HCT116 (cell line): ENCODE results near the gene MTA3. TPM values are rescaled to one million over a fixed set of nuclear protein-coding genes. Genes with fewer than 3 reads are reported as not detected.

Experiments
- ATAC-seq: fragments of 200-7000 bp; cut with Tn5 transposase; 2 replicates; pipeline ENCODE4 v1.9.1; 2020; ENCODE audit warnings: mild to moderate bottlenecking, moderate library complexity
- BruUV-seq: library from RNA; stranded (reverse); fragments of 400-500 nt; replicated peaks from 2 replicates; lab custom pipeline; 2021; lab: Mats Ljungman, UMichigan
- CTCF ChIA-PET: fragments of 300-600 bp; sonication (Branson Sonifier 250); formaldehyde crosslinking; loops from one replicate; lab custom pipeline; 2021; ENCODE audit warnings: antibody characterized with exemption; lab: Charles Lee
- POLR2A ChIA-PET: fragments of 300-600, 350-600 bp; sonication (Branson Sonifier 250); formaldehyde crosslinking; loops from one replicate; lab custom pipeline; 2021; ENCODE audit warnings: antibody characterized with exemption; lab: Charles Lee
- RAD21 ChIA-PET, 2 experiments: fragments of 300-600 bp; sonication (Branson Sonifier 250); formaldehyde crosslinking; loops; one replicate each; lab custom pipeline; 2023; ENCODE audit warnings: low total read pairs in 2 of 2; ENCODE audit not compliant: uncharacterized antibody in 2 of 2, unreplicated experiment in 2 of 2, low non-redundant PET in 1 of 2; lab: Charles Lee
- DNase-seq: peaks from one replicate; pipeline ENCODE4 v3.0.0-alpha.2; 2010; ENCODE audit warnings: low read depth, low spot score
- H2AFZ ChIP-seq: fragments of 200-600 bp; shearing (Covaris generic), sonication (generic); 2 replicates; pipeline ENCODE4 v1.6.1; 2017; ENCODE audit warnings: low read depth, mixed run types, mixed read lengths, antibody characterized with exemption, low read length; ENCODE audit not compliant: poor library complexity, severe bottlenecking
- H3K27ac ChIP-seq: 2 replicates; pipeline ENCODE4 v1.5.1; 2012; ENCODE audit warnings: low read depth, low read length
- H3K27me3 ChIP-seq: fragments of 200-600 bp; sonication (generic); 2 replicates; pipeline ENCODE4 v1.6.1; 2016; ENCODE audit warnings: mixed run types, low read length, mixed read lengths; ENCODE audit not compliant: insufficient read depth
- H3K36me3 ChIP-seq, 2 experiments: fragments of 200-500 bp in 1 of 2; fragments of 200-600 bp in 1 of 2; sonication (Bioruptor generic) in 1 of 2; sonication (generic) in 1 of 2; 2 replicates each; pipeline versions ENCODE4 v1.5.1 to v1.6.1; 2014 to 2016; ENCODE audit warnings: low read length in 2 of 2, inconsistent platforms in 1 of 2, mixed read lengths in 1 of 2, mixed run types in 1 of 2; ENCODE audit not compliant: insufficient read depth in 2 of 2, control insufficient read depth in 1 of 2
- H3K4me1 ChIP-seq, 2 experiments: fragments of 200-600 bp in 1 of 2; sonication (generic) in 1 of 2; 2 replicates each; pipeline versions ENCODE4 v1.5.1 to v1.6.1; 2012 to 2017; ENCODE audit warnings: low read length in 2 of 2, inconsistent platforms in 1 of 2, mild to moderate bottlenecking in 1 of 2, mixed read lengths in 1 of 2, mixed run types in 1 of 2, moderate library complexity in 1 of 2; ENCODE audit not compliant: insufficient read depth in 2 of 2, control insufficient read depth in 1 of 2
- H3K4me2 ChIP-seq: fragments of 200-600 bp; sonication (generic); 2 replicates; pipeline ENCODE4 v1.6.1; 2017; ENCODE audit warnings: mixed run types, low read length, mixed read lengths
- H3K4me3 ChIP-seq, 2 experiments: fragments of 200-600 bp in 1 of 2; sonication (generic) in 1 of 2; replicated peaks in 1 of 2; 2 replicates each; pipeline ENCODE4 v1.5.1; 2011 to 2016; ENCODE audit warnings: low read length in 2 of 2, control low read depth in 1 of 2, low read depth in 1 of 2, mild to moderate bottlenecking in 1 of 2, mixed read lengths in 1 of 2, mixed run types in 1 of 2
- H3K79me2 ChIP-seq: fragments of 200-600 bp; sonication (generic); 2 replicates; pipeline ENCODE4 v1.6.1; 2017; ENCODE audit warnings: mild to moderate bottlenecking, mixed run types, low read length, moderate library complexity, mixed read lengths; ENCODE audit not compliant: insufficient read depth
- H3K9ac ChIP-seq: fragments of 200-600 bp; sonication (generic); 2 replicates; pipeline ENCODE4 v1.6.1; 2016; ENCODE audit warnings: low read length, mixed read lengths
- H3K9me2 ChIP-seq: fragments of 200-600 bp; sonication (generic), shearing (Covaris generic); 2 replicates; pipeline ENCODE4 v1.6.1; 2017; ENCODE audit warnings: mixed run types, mild to moderate bottlenecking, moderate library complexity; ENCODE audit not compliant: insufficient read depth
- H3K9me3 ChIP-seq, 2 experiments: fragments of 200-500 bp in 1 of 2; fragments of 200-600 bp in 1 of 2; sonication (Bioruptor generic) in 1 of 2; sonication (generic) in 1 of 2; 2 replicates each; pipeline ENCODE4 v1.6.1; 2014 to 2017; ENCODE audit warnings: low read length in 2 of 2, mixed read lengths in 2 of 2, inconsistent platforms in 1 of 2, low read depth in 1 of 2, mild to moderate bottlenecking in 1 of 2, mixed run types in 1 of 2, moderate library complexity in 1 of 2; ENCODE audit not compliant: control insufficient read depth in 1 of 2, insufficient read depth in 1 of 2
- H4K20me1 ChIP-seq: fragments of 200-600 bp; sonication (generic), shearing (Covaris generic); 2 replicates; pipeline ENCODE4 v1.6.1; 2017; ENCODE audit warnings: mixed run types, mild to moderate bottlenecking, moderate library complexity; ENCODE audit not compliant: insufficient read depth
- CEBPB ChIP-seq: IDR thresholded peaks from 2 replicates; pipeline ENCODE4 v1.6.1; 2012; ENCODE audit warnings: low read depth
- ELF1 ChIP-seq: IDR thresholded peaks from 2 replicates; pipeline ENCODE4 v1.6.1; 2012; ENCODE audit warnings: low read depth, borderline replicate concordance
- EZH2 ChIP-seq: fragments of 200-600 bp; sonication (generic); IDR thresholded peaks from 2 replicates; pipeline ENCODE4 v1.6.1; 2017; ENCODE audit warnings: antibody characterized with exemption, mixed run types
- JUND ChIP-seq: IDR thresholded peaks from 2 replicates; pipeline ENCODE4 v1.6.1; 2012
- SIN3A ChIP-seq: IDR thresholded peaks from 2 replicates; pipeline ENCODE4 v1.6.1; 2012; ENCODE audit warnings: low read depth
- TCF7L2 ChIP-seq: IDR thresholded peaks from 2 replicates; pipeline ENCODE4 v1.7.0; 2011; ENCODE audit warnings: borderline replicate concordance, inconsistent platforms; ENCODE audit not compliant: insufficient read depth, insufficient read length; ENCODE audit errors: extremely low read depth
- YY1 ChIP-seq: IDR thresholded peaks from 2 replicates; pipeline ENCODE4 v1.6.1; 2011; ENCODE audit warnings: low read length, low read depth, moderate library complexity, mild to moderate bottlenecking; ENCODE audit not compliant: insufficient replicate concordance; ENCODE audit errors: extremely low read depth
- intact Hi-C: fragments of 100-400 bp; cut with micrococcal nuclease; formaldehyde crosslinking; loops from 2 replicates; pipeline ENCODE4 v1.10.0; 2022
- total RNA-seq: library from RNA; stranded (reverse); gene quantifications from one replicate; pipeline ENCODE4 v1.2.1, GENCODE V29; 2021; ENCODE audit not compliant: unreplicated experiment
- TF ChIP-seq, protein P1 (sequence below), 3 experiments: fragments of 200-600 bp in 1 of 3; sonication (generic) in 1 of 3; IDR thresholded peaks in 2 of 3; conservative IDR thresholded peaks in 1 of 3; 2 replicates each; pipeline ENCODE4 v1.5.1; 2012 to 2017; ENCODE audit warnings: low read depth in 2 of 3, low read length in 2 of 3, antibody characterized with exemption in 1 of 3, borderline replicate concordance in 1 of 3, control low read depth in 1 of 3, mild to moderate bottlenecking in 1 of 3, mixed read lengths in 1 of 3, mixed run types in 1 of 3, moderate library complexity in 1 of 3; ENCODE audit not compliant: insufficient read depth in 1 of 3
- TF ChIP-seq, protein P2 (sequence below): IDR thresholded peaks from 2 replicates; pipeline ENCODE4 v1.6.1; 2011; ENCODE audit warnings: mild to moderate bottlenecking, low read length, moderate library complexity; ENCODE audit not compliant: insufficient replicate concordance; ENCODE audit errors: extremely low read depth
- TF ChIP-seq, protein P3 (sequence below): IDR thresholded peaks from 2 replicates; pipeline ENCODE4 v1.6.1; 2012; ENCODE audit warnings: low read depth

MTA3 gene
- total RNA-seq, 1 experiment from 2014 or later, result 46.3 TPM

DNA sequence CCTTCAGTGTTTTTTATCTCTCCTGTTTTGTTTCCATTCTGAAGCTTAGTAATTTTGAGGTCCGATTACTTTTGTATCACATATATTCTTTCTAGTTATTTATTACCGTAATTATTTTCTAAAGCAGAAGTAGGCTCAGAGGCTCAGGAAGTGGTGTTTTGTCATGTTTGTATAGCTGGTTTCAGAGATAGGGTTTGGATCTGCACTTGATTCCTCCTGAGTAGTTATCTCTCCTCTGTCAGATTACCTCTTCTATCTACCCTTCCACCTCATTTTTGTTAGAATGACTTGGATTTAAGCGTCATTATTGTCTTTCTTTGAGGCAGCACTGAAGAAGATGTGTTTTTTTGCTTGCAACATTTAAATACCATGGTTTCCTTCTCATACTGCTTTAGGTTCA, 95.4 kb downstream of the MTA3 start:
- H3K4me1 ChIP-seq, result no peaks in the 10 kb centered on the region
- intact Hi-C loops, result loop anchor here (1.0 to 10.0 kb wide), 4 partner anchors 152 to 799 kb away; no protein-coding TSS in a partner anchor
- H3K27ac ChIP-seq, result no peak overlapping the region
- no peak for DNase-seq
- no peak for ATAC-seq
- H3K9me3 ChIP-seq, result no peaks in the 10 kb centered on the region
- BruUV-seq, result no TSS peak
- H3K4me3 ChIP-seq, result no peak overlapping the region
- no peaks in the 10 kb centered on the region for H3K79me2 ChIP-seq
- H3K4me2 ChIP-seq, result no peak overlapping the region
- ChIA-PET CTCF (interaction anchor here (1.4 to 1.8 kb wide), 3 partner anchors 9 to 14 kb away, joined by 7 to 9 read pairs (median 8); no protein-coding TSS in a partner anchor), RAD21 (interaction anchor here in 1 of 2 experiments (0.7 kb wide), 1 partner anchor 113 kb away, joined by 4 read pairs; no protein-coding TSS in a partner anchor), POLR2A (no interaction called here)
- H2AFZ ChIP-seq, result no peak overlapping the region
- H3K27me3 ChIP-seq, result no peaks in the 10 kb centered on the region
- H3K9me2 ChIP-seq, result no peaks in the 10 kb centered on the region
- no peaks in the 10 kb centered on the region for H3K36me3 ChIP-seq
- no peaks in the 10 kb centered on the region for H4K20me1 ChIP-seq
- TF ChIP-seq, protein P1, sequence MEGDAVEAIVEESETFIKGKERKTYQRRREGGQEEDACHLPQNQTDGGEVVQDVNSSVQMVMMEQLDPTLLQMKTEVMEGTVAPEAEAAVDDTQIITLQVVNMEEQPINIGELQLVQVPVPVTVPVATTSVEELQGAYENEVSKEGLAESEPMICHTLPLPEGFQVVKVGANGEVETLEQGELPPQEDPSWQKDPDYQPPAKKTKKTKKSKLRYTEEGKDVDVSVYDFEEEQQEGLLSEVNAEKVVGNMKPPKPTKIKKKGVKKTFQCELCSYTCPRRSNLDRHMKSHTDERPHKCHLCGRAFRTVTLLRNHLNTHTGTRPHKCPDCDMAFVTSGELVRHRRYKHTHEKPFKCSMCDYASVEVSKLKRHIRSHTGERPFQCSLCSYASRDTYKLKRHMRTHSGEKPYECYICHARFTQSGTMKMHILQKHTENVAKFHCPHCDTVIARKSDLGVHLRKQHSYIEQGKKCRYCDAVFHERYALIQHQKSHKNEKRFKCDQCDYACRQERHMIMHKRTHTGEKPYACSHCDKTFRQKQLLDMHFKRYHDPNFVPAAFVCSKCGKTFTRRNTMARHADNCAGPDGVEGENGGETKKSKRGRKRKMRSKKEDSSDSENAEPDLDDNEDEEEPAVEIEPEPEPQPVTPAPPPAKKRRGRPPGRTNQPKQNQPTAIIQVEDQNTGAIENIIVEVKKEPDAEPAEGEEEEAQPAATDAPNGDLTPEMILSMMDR (IDR thresholded peaks at IDR 0.05 in 2 of 3, conservative IDR thresholded peaks at IDR 0.05 in 1 of 3; ENCODE audit: borderline replicate concordance in 1 of 3, insufficient read depth in 1 of 3, low read depth in 2 of 3, low read length in 2 of 3), result no peak
- no peak for TF ChIP-seq YY1
- TF ChIP-seq, protein P2, sequence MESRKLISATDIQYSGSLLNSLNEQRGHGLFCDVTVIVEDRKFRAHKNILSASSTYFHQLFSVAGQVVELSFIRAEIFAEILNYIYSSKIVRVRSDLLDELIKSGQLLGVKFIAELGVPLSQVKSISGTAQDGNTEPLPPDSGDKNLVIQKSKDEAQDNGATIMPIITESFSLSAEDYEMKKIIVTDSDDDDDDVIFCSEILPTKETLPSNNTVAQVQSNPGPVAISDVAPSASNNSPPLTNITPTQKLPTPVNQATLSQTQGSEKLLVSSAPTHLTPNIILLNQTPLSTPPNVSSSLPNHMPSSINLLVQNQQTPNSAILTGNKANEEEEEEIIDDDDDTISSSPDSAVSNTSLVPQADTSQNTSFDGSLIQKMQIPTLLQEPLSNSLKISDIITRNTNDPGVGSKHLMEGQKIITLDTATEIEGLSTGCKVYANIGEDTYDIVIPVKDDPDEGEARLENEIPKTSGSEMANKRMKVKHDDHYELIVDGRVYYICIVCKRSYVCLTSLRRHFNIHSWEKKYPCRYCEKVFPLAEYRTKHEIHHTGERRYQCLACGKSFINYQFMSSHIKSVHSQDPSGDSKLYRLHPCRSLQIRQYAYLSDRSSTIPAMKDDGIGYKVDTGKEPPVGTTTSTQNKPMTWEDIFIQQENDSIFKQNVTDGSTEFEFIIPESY, result no peak
- no peak for TF ChIP-seq CEBPB
- TF ChIP-seq, protein P3, sequence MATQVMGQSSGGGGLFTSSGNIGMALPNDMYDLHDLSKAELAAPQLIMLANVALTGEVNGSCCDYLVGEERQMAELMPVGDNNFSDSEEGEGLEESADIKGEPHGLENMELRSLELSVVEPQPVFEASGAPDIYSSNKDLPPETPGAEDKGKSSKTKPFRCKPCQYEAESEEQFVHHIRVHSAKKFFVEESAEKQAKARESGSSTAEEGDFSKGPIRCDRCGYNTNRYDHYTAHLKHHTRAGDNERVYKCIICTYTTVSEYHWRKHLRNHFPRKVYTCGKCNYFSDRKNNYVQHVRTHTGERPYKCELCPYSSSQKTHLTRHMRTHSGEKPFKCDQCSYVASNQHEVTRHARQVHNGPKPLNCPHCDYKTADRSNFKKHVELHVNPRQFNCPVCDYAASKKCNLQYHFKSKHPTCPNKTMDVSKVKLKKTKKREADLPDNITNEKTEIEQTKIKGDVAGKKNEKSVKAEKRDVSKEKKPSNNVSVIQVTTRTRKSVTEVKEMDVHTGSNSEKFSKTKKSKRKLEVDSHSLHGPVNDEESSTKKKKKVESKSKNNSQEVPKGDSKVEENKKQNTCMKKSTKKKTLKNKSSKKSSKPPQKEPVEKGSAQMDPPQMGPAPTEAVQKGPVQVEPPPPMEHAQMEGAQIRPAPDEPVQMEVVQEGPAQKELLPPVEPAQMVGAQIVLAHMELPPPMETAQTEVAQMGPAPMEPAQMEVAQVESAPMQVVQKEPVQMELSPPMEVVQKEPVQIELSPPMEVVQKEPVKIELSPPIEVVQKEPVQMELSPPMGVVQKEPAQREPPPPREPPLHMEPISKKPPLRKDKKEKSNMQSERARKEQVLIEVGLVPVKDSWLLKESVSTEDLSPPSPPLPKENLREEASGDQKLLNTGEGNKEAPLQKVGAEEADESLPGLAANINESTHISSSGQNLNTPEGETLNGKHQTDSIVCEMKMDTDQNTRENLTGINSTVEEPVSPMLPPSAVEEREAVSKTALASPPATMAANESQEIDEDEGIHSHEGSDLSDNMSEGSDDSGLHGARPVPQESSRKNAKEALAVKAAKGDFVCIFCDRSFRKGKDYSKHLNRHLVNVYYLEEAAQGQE, result no peak
- no peak for TF ChIP-seq JUND
- no peak for TF ChIP-seq TCF7L2
- no peak for TF ChIP-seq EZH2
- TF ChIP-seq SIN3A, result no peak
- TF ChIP-seq ELF1, result no peak
- H3K9ac ChIP-seq, result no peak overlapping the region
